K562 (cell line): ENCODE results near the gene ITPR1. TPM values are rescaled to one million over a fixed set of nuclear protein-coding genes. Genes with fewer than 3 reads are reported as not detected.

Experiments used
- ATAC-seq: fragments of 200-7000 bp; cut with Tn5 transposase; 3 replicates; pipeline ENCODE4 v1.9.1; 2020; ENCODE audit warnings: moderate library complexity
- BruUV-seq: library from RNA; stranded (reverse); fragments of 400-500 nt; replicated peaks from 2 replicates; lab custom pipeline; 2021; lab: Mats Ljungman, UMichigan
- CTCF ChIA-PET: fragments of 300-600 bp; formaldehyde crosslinking; extraction: SDS; loops from one replicate; lab custom pipeline; 2021; ENCODE audit warnings: low intra/inter-chr PET ratio; lab: Yijun Ruan, JAX
- POLR2A ChIA-PET: fragments of 300-600, 350-650 bp; sonication (Branson Sonifier 250); formaldehyde crosslinking; extraction: SDS; loops from one replicate; lab custom pipeline; 2021; ENCODE audit warnings: antibody characterized with exemption, inconsistent platforms; lab: Yijun Ruan, JAX
- DNase-seq, 4 experiments: peaks; one replicate each; pipeline versions ENCODE4 v3.0.0 to v3.0.0-alpha.2; 2011 to 2018; ENCODE audit warnings: low spot score in 3 of 4, mixed read lengths in 3 of 4; ENCODE audit errors: extremely low read depth in 1 of 4
- FAIRE-seq: peaks from 2 replicates; lab custom pipeline; 2011; peaks lifted over from hg19 to GRCh38; lab: Jason Lieb, UNC
- H2AFZ ChIP-seq: 2 replicates; pipeline ENCODE4 v1.6.0; 2011; ENCODE audit warnings: low read depth, low read length, control low read depth, inconsistent platforms
- H3K27ac ChIP-seq: fragments of 200-600 bp; 3 replicates; pipeline ENCODE4 v1.8.0; 2011; ENCODE audit warnings: low read depth, mild to moderate bottlenecking, control low read depth, inconsistent platforms, low read length, moderate library complexity, mixed read lengths; ENCODE audit errors: extremely low read depth
- H3K27me3 ChIP-seq, 2 experiments: fragments of 300-600 bp in 1 of 2; 2 replicates in 1 of 2; 3 replicates in 1 of 2; pipeline versions ENCODE4 v1.6.0 to v1.8.0; 2011; ENCODE audit warnings: inconsistent platforms in 2 of 2, low read length in 2 of 2, mild to moderate bottlenecking in 1 of 2, mixed read lengths in 1 of 2, moderate library complexity in 1 of 2; ENCODE audit not compliant: control insufficient read depth in 2 of 2, insufficient read depth in 2 of 2
- H3K36me3 ChIP-seq: fragments of 300-600 bp; 3 replicates; pipeline ENCODE4 v1.8.0; 2011; ENCODE audit warnings: mild to moderate bottlenecking, low read length, inconsistent platforms; ENCODE audit not compliant: control insufficient read depth, insufficient read depth
- H3K4me1 ChIP-seq, 2 experiments: fragments of 200-600 bp in 1 of 2; replicated peaks in 1 of 2; 2 replicates in 1 of 2; 3 replicates in 1 of 2; pipeline versions ENCODE4 v1.5.1 to v1.8.0; 2011; ENCODE audit warnings: inconsistent platforms in 2 of 2, low read length in 2 of 2, mild to moderate bottlenecking in 1 of 2, mixed read lengths in 1 of 2, moderate library complexity in 1 of 2; ENCODE audit not compliant: control insufficient read depth in 2 of 2, insufficient read depth in 2 of 2
- H3K4me2 ChIP-seq: 2 replicates; pipeline ENCODE4 v1.6.1; 2011; ENCODE audit warnings: low read length, control low read depth, inconsistent platforms, mixed read lengths; ENCODE audit not compliant: insufficient read depth
- H3K4me3 ChIP-seq: fragments of 200-600 bp; sonication (generic), shearing (Covaris generic); 2 replicates; pipeline ENCODE4 v1.5.1; 2016; ENCODE audit warnings: control low read depth, inconsistent platforms
- H3K79me2 ChIP-seq: fragments of 200-600 bp; 3 replicates; pipeline ENCODE4 v1.8.0; 2011; ENCODE audit warnings: low read length, inconsistent platforms; ENCODE audit not compliant: control insufficient read depth, insufficient read depth
- H3K9ac ChIP-seq, 2 experiments: 2 replicates each; pipeline versions ENCODE4 v1.6.0 to v1.6.1; 2011; ENCODE audit warnings: low read depth in 2 of 2, low read length in 2 of 2, control low read depth in 1 of 2, inconsistent platforms in 1 of 2, mild to moderate bottlenecking in 1 of 2, mixed read lengths in 1 of 2; ENCODE audit not compliant: insufficient read depth in 1 of 2
- H3K9me1 ChIP-seq: one replicate; pipeline ENCODE4 v1.6.0; 2011; ENCODE audit warnings: inconsistent platforms, mild to moderate bottlenecking, low read length, moderate library complexity; ENCODE audit not compliant: control insufficient read depth, insufficient read depth
- H3K9me3 ChIP-seq: replicated peaks from 2 replicates; pipeline ENCODE4 v1.5.1; 2011; ENCODE audit warnings: low read depth, low read length, inconsistent platforms; ENCODE audit not compliant: control insufficient read depth, insufficient read depth
- H4K20me1 ChIP-seq: replicated peaks from 2 replicates; pipeline ENCODE4 v1.6.1; 2011; ENCODE audit warnings: low read length, inconsistent platforms, mixed read lengths; ENCODE audit not compliant: control insufficient read depth, insufficient read depth
- ARHGAP35 ChIP-seq: fragments of 450-650 bp; IDR thresholded peaks from 2 replicates; pipeline ENCODE4 v1.6.1; 2018; ENCODE audit not compliant: partially characterized antibody
- CREB1 ChIP-seq, 2 experiments: sonication (generic) in 1 of 2; formaldehyde crosslinking in 1 of 2; IDR thresholded peaks; 2 replicates each; pipeline versions ENCODE4 v1.6.1 to v1.8.0; 2012 to 2022; ENCODE audit warnings: inconsistent platforms in 1 of 2, mild to moderate bottlenecking in 1 of 2, missing genetic modification reagents in 1 of 2, moderate library complexity in 1 of 2
- DEAF1 ChIP-seq: fragments of 450-650 bp; formaldehyde crosslinking; IDR thresholded peaks from 2 replicates; pipeline ENCODE4 v1.4.0; 2020; ENCODE audit warnings: mild to moderate bottlenecking, moderate library complexity
- JUN ChIP-seq, 2 experiments: sonication (generic) in 1 of 2; formaldehyde crosslinking in 1 of 2; IDR thresholded peaks; 2 replicates each; pipeline versions ENCODE4 v1.6.1 to v1.8.0; 2012 to 2022; ENCODE audit warnings: borderline replicate concordance in 2 of 2, mild to moderate bottlenecking in 2 of 2, improper control_type of control experiment in 1 of 2, low read depth in 1 of 2, low read length in 1 of 2, missing genetic modification reagents in 1 of 2
- MEIS2 ChIP-seq: fragments of 450-650 bp; IDR thresholded peaks from 2 replicates; pipeline ENCODE4 v1.6.1; 2014; ENCODE audit warnings: mild to moderate bottlenecking; ENCODE audit not compliant: partially characterized antibody
- MYBL2 ChIP-seq, 2 experiments: fragments of 450-650 bp in 1 of 2; sonication (generic) in 1 of 2; formaldehyde crosslinking in 1 of 2; IDR thresholded peaks; 2 replicates each; pipeline versions ENCODE4 v1.6.1 to v1.8.1; 2017 to 2022; ENCODE audit warnings: borderline replicate concordance in 1 of 2, inconsistent platforms in 1 of 2, low read depth in 1 of 2, mild to moderate bottlenecking in 1 of 2, missing genetic modification reagents in 1 of 2, moderate library complexity in 1 of 2
- NFE2 ChIP-seq: IDR thresholded peaks from 2 replicates; pipeline ENCODE4 v1.6.1; 2014; ENCODE audit warnings: antibody characterized with exemption, low read depth
- NR4A1 ChIP-seq, 2 experiments: fragments of 250-450 bp in 1 of 2; fragments of 450-650 bp in 1 of 2; sonication (Bioruptor Pico) in 1 of 2; IDR thresholded peaks; 2 replicates each; pipeline versions ENCODE4 v1.4.0 to v1.6.1; 2016 to 2020; ENCODE audit warnings: mild to moderate bottlenecking in 2 of 2, missing compliant biosample characterization in 1 of 2, missing genetic modification characterization in 1 of 2, moderate library complexity in 1 of 2
- RHOXF2B ChIP-seq: fragments of 250-450 bp; sonication (Bioruptor Pico); conservative IDR thresholded peaks from 2 replicates; pipeline ENCODE4 v1.5.1; 2021
- ZNF316 ChIP-seq: fragments of 450-650 bp; IDR thresholded peaks from 2 replicates; pipeline ENCODE4 v1.6.1; 2016
- WGBS: fragments of 100-300 bp; shearing (Covaris generic); methylation state at CpG from one replicate; pipeline ENCODE4 v1.1.6; 2016; ENCODE audit warnings: low coverage, mixed read lengths; ENCODE audit not compliant: insufficient coverage; ENCODE audit errors: missing lambda C conversion rate; 5-methylcytosine and 5-hydroxymethylcytosine counted together
- in situ Hi-C: fragments of 300-500 bp; cut with MboI; formaldehyde crosslinking; loops from 4 replicates; pipeline ENCODE4 v1.15.0; 2018; ENCODE audit warnings: inconsistent platforms, mixed read lengths
- intact Hi-C: fragments of 100-400 bp; cut with micrococcal nuclease; formaldehyde crosslinking; loops from 2 replicates; pipeline ENCODE4 v1.14.2; 2022
- polyA plus RNA-seq, 8 experiments: library from polyadenylated mRNA; depleted of rRNA in 4 of 8; stranded (reverse) in 5 of 8; unstranded in 3 of 8; fragments of >200 nt; fragmentation: Nextera tagmentation in 2 of 8; fragmentation: Illumina TruSeq in 1 of 8; extraction: Ambion mirVana in 2 of 8; extraction: Trizol in 1 of 8; gene quantifications; 2 replicates each; pipeline versions ENCODE4 v1.2.1 to v1.2.3, GENCODE V29; 2011 to 2014; ENCODE audit warnings: inconsistent platforms in 1 of 8, missing spikeins in 1 of 8
- total RNA-seq, 7 experiments: library from RNA; depleted of rRNA in 6 of 7; stranded (reverse); fragments of >200 nt in 6 of 7; fragmentation: Illumina TruSeq in 2 of 7; extraction: Trizol in 2 of 7; gene quantifications; 2 replicates each; pipeline versions ENCODE4 v1.2.1 to v1.2.3, GENCODE V29; 2011 to 2021; ENCODE audit warnings: low replicate concordance in 1 of 7
- TF ChIP-seq, protein P1 (sequence below): fragments of 450-650 bp; IDR thresholded peaks from 2 replicates; pipeline ENCODE4 v1.6.1; 2016
- TF ChIP-seq, protein P2 (sequence below): sonication (generic); formaldehyde crosslinking; IDR thresholded peaks from 2 replicates; pipeline ENCODE4 v1.8.0; 2022; ENCODE audit warnings: missing genetic modification reagents, mild to moderate bottlenecking, moderate library complexity, borderline replicate concordance

Gene ITPR1
- total and polyA plus RNA-seq, 9 of the 15 experiments (the other 6 are each of a cell fraction or from before 2014, with no cell fraction given), result 22.4 to 40.0 (median 27.4) TPM

GRCh38 chr3:4852780-4853748 lies 359.9 kb downstream of the ITPR1 start:
- Histone ChIP-seq H3K36me3 (peaks cover 3% of the 10 kb centered on the region; the same call in 2 of the 3 replicates), H3K9ac (no peak overlapping the region), H3K9me3 (no peaks in the 10 kb centered on the region), H3K27ac (no peak overlapping the region), H3K4me1 (peaks cover 0 to 30% of the 10 kb centered on the region in 2 experiments; a peak in 3 of 5 replicates), H3K9me1 (no peaks in the 10 kb centered on the region), H2AFZ (no peak overlapping the region), H3K79me2 (no peaks in the 10 kb centered on the region), H3K4me3 (no peak overlapping the region), H3K4me2 (no peak overlapping the region), H3K27me3 (no peaks in the 10 kb centered on the region), H4K20me1 (no peaks in the 10 kb centered on the region)
- in situ Hi-C loops, result no loop called here
- FAIRE-seq, result no peak
- BruUV-seq, result no TSS peak
- intact Hi-C loops, result no loop called here
- no peak for ATAC-seq
- ChIA-PET POLR2A (interaction anchor here (0.6 to 1.5 kb wide), 8 partner anchors 9 to 575 kb away, joined by 3 to 6 read pairs (median 3); no protein-coding TSS in a partner anchor), CTCF (interaction anchor here (0.5 kb wide), 1 partner anchor 205 kb away, joined by 3 read pairs; no protein-coding TSS in a partner anchor)
- 42% methylated on average over 5 of the region's 5 CpGs for WGBS
- DNase-seq, result no peak
- TF ChIP-seq NR4A1 (CRISPR knock-in tag; IDR thresholded peaks at IDR 0.05) (no peak), NR4A1 (tag; IDR thresholded peaks at IDR 0.05) (no peak), MEIS2 (peak; percentile 47), CREB1 (IDR thresholded peaks at IDR 0.05) (no peak), CREB1 (CRISPR knock-in tag; IDR thresholded peaks at IDR 0.05) (no peak), MYBL2 (IDR thresholded peaks at IDR 0.05; ENCODE audit: low read depth) (peak; percentile 51; the same call in 1 of the 2 replicates), MYBL2 (CRISPR knock-in tag; IDR thresholded peaks at IDR 0.05; ENCODE audit: borderline replicate concordance) (no peak), JUN (IDR thresholded peaks at IDR 0.05; ENCODE audit: borderline replicate concordance, low read depth, low read length) (no peak), JUN (CRISPR knock-in tag; IDR thresholded peaks at IDR 0.05; ENCODE audit: borderline replicate concordance) (0 out of 2 replicates have a peak, but pooled peaks have one; percentile 23), NFE2 (no peak), ZNF316 (peak; percentile 65), ARHGAP35 (no peak), DEAF1 (CRISPR knock-in tag) (0 out of 2 replicates have a peak, but pooled peaks have one; percentile 19), RHOXF2B (CRISPR knock-in tag) (no peak)
- TF ChIP-seq, protein P1, sequence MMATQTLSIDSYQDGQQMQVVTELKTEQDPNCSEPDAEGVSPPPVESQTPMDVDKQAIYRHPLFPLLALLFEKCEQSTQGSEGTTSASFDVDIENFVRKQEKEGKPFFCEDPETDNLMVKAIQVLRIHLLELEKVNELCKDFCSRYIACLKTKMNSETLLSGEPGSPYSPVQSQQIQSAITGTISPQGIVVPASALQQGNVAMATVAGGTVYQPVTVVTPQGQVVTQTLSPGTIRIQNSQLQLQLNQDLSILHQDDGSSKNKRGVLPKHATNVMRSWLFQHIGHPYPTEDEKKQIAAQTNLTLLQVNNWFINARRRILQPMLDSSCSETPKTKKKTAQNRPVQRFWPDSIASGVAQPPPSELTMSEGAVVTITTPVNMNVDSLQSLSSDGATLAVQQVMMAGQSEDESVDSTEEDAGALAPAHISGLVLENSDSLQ, result peak; percentile 53
- TF ChIP-seq, protein P2, sequence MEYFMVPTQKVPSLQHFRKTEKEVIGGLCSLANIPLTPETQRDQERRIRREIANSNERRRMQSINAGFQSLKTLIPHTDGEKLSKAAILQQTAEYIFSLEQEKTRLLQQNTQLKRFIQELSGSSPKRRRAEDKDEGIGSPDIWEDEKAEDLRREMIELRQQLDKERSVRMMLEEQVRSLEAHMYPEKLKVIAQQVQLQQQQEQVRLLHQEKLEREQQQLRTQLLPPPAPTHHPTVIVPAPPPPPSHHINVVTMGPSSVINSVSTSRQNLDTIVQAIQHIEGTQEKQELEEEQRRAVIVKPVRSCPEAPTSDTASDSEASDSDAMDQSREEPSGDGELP (CRISPR knock-in tag), result 0 out of 2 replicates have a peak, but pooled peaks have one; percentile 19
